Effector memory CD8-positive, alpha-beta T cell (primary cell): ENCODE measurements around the gene JKAMP.

Source experiments
- ATAC-seq: fragments of 150-1000 bp; cut with Tn5 transposase; replicated peaks from 2 replicates; pipeline ENCODE4 v1.10.0; 2021; ENCODE audit warnings: mild to moderate bottlenecking, moderate library complexity
- DNase-seq, 3 experiments: peaks; one replicate each; pipeline ENCODE4 v3.0.0; 2021
- H3K27ac Mint-ChIP-seq, 2 donors: one replicate each; pipeline ENCODE4 v1.8.0; 2022; ENCODE audit warnings: mild to moderate bottlenecking in 2 of 2, mixed read lengths in 2 of 2, moderate library complexity in 2 of 2
- H3K27me3 Mint-ChIP-seq, 2 donors: one replicate each; pipeline ENCODE4 v1.8.0; 2022; ENCODE audit warnings: mixed read lengths in 2 of 2
- H3K36me3 Mint-ChIP-seq: one replicate; pipeline ENCODE4 v1.8.0; 2022; ENCODE audit warnings: mild to moderate bottlenecking, moderate library complexity, mixed read lengths; ENCODE audit not compliant: insufficient read depth
- H3K4me1 Mint-ChIP-seq, 2 donors: one replicate each; pipeline ENCODE4 v1.8.0; 2022; ENCODE audit warnings: low read depth in 2 of 2, mixed read lengths in 2 of 2
- H3K4me3 Mint-ChIP-seq, 2 donors: one replicate each; pipeline ENCODE4 v1.8.0; 2022; ENCODE audit warnings: mild to moderate bottlenecking in 2 of 2, mixed read lengths in 2 of 2, moderate library complexity in 2 of 2
- H3K9me3 Mint-ChIP-seq, 2 donors: one replicate each; pipeline ENCODE4 v1.8.0; 2022; ENCODE audit warnings: mixed read lengths in 2 of 2

Gene JKAMP

GRCh38 chr14:59534361-59534987 is 50.2 kb downstream of the JKAMP start:
- DNase-seq (no peak), ATAC-seq (no peak)
- Mint-ChIP-seq H3K9me3 (no peaks in the 10 kb centered on the region), H3K27me3 (peaks cover 37 to 49% of the 10 kb centered on the region in 2 donors), H3K36me3 (no peaks in the 10 kb centered on the region), H3K4me3 (no peak overlapping the region), H3K4me1 (no peaks in the 10 kb centered on the region), H3K27ac (no peak overlapping the region)

GRCh38 chr14:59537476-59537875 is 53.2 kb downstream of the JKAMP start:
- H3K36me3 Mint-ChIP-seq = no peaks in the 10 kb centered on the region
- H3K4me1 Mint-ChIP-seq = no peaks in the 10 kb centered on the region
- no peaks in the 10 kb centered on the region for H3K9me3 Mint-ChIP-seq
- no peak for ATAC-seq
- H3K27me3 Mint-ChIP-seq = peaks cover 37 to 41% of the 10 kb centered on the region in 2 donors
- DNase-seq = no peak
- no peak overlapping the region for H3K27ac Mint-ChIP-seq
- no peak overlapping the region for H3K4me3 Mint-ChIP-seq

GRCh38 chr14:59538936-59539335 is 54.6 kb downstream of the JKAMP start:
- Mint-ChIP-seq H3K36me3 (no peaks in the 10 kb centered on the region), H3K27me3 (peaks cover 36 to 42% of the 10 kb centered on the region in 2 donors), H3K4me1 (no peaks in the 10 kb centered on the region), H3K4me3 (no peak overlapping the region), H3K9me3 (no peaks in the 10 kb centered on the region), H3K27ac (no peak overlapping the region)
- no peak for ATAC-seq
- DNase-seq = no peak

- Mint-ChIP-seq H3K36me3 (no peaks in the 10 kb centered on the region), H3K4me3 (no peak overlapping the region), H3K27me3 (peaks cover 37 to 44% of the 10 kb centered on the region in 2 donors), H3K27ac (no peak overlapping the region), H3K9me3 (no peaks in the 10 kb centered on the region), H3K4me1 (no peaks in the 10 kb centered on the region)
- ATAC-seq (no peak), DNase-seq (no peak)
These were observed 56.5 kb downstream of the JKAMP start for GRCh38 chr14:59540852-59541251.

GRCh38 chr14:59541731-59542130 is 57.4 kb downstream of the JKAMP start:
- no peak overlapping the region for H3K4me3 Mint-ChIP-seq
- DNase-seq (no peak), ATAC-seq (no peak)
- H3K36me3 Mint-ChIP-seq = no peaks in the 10 kb centered on the region
- no peaks in the 10 kb centered on the region for H3K9me3 Mint-ChIP-seq
- H3K27ac Mint-ChIP-seq = no peak overlapping the region
- H3K4me1 Mint-ChIP-seq = no peaks in the 10 kb centered on the region
- peaks cover 28 to 44% of the 10 kb centered on the region in 2 donors for H3K27me3 Mint-ChIP-seq

- H3K4me1 Mint-ChIP-seq = no peaks in the 10 kb centered on the region
- H3K9me3 Mint-ChIP-seq = no peaks in the 10 kb centered on the region
- ATAC-seq (no peak), DNase-seq (no peak)
- no peak overlapping the region for H3K4me3 Mint-ChIP-seq
- no peaks in the 10 kb centered on the region for H3K36me3 Mint-ChIP-seq
- peaks cover 41% of the 10 kb centered on the region in 2 donors for H3K27me3 Mint-ChIP-seq
- no peak overlapping the region for H3K27ac Mint-ChIP-seq
These were observed 59.6 kb downstream of the JKAMP start for GRCh38 chr14:59543873-59544272.

- ATAC-seq (no peak), DNase-seq (no peak)
- Mint-ChIP-seq H3K36me3 (no peaks in the 10 kb centered on the region), H3K27me3 (peaks cover 34 to 45% of the 10 kb centered on the region in 2 donors), H3K9me3 (no peaks in the 10 kb centered on the region), H3K4me1 (no peaks in the 10 kb centered on the region), H3K4me3 (no peak overlapping the region), H3K27ac (no peak overlapping the region)
These were observed 63.0 kb downstream of the JKAMP start for GRCh38 chr14:59547310-59547709.
